ENCODE data around the gene RILP.
A peak's percentile ranks its signal among the peaks of the same experiment; 100 is the strongest.

The RILP gene

GRCh38 chr17:1629504-1630310, 20.0 kb downstream of the RILP start:
- DNase-seq (ENCODE audit: low read depth in 2 of 3, low spot score in 2 of 3), result peak; percentile 67 to 75 (median 72)

GRCh38 chr17:1628856-1629503, 20.7 kb downstream of the RILP start:
- DNase-seq (ENCODE audit: low read depth in 2 of 3, low spot score in 2 of 3), result peak; percentile 68 to 91 (median 85)

- peak in 2 of 3 experiments; percentile 61 to 67 for DNase-seq (ENCODE audit: low read depth in 2 of 3, low spot score in 2 of 3)
These were observed 21.4 kb downstream of the RILP start, which contains the start of gene SLC43A2 for GRCh38 chr17:1627982-1628855. SLC43A2 (minus strand) TSS chr17:1628834; CDS start chr17:1627874, 960 bp downstream.

- DNase-seq (ENCODE audit: low read depth in 2 of 3, low spot score in 2 of 3), result no peak
These were observed 22.3 kb downstream of the RILP start for GRCh38 chr17:1627182-1627981.

- DNase-seq (ENCODE audit: low read depth in 2 of 3, low spot score in 2 of 3), result no peak
These were observed 23.3 kb downstream of the RILP start for GRCh38 chr17:1626333-1626732.

DNA sequence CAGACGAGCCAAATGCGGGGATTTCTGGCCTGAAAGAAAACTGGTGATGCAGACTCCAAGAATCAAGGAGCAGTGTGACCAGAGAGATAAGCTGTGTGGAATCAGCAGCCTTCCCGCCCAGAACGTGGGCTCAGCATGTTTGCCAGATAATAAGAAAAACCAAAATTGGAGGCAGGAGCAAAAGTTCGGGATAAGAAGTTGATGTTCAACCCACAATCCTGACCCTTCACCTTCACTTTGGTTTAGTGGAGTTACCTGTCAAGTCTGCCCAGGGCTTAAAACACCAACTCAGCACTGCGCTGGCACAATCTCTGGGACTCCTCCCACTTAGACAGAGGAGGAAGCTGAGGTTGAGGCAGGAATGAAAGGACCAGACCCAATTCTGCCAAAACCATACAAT, 24.1 kb downstream of the RILP start:
- no peak for DNase-seq (ENCODE audit: low read depth in 2 of 3, low spot score in 2 of 3)

GRCh38 chr17:1625053-1625452, 24.6 kb downstream of the RILP start:
- no peak for DNase-seq (ENCODE audit: low read depth in 2 of 3, low spot score in 2 of 3)

GRCh38 chr17:1624650-1625049, 25.0 kb downstream of the RILP start:
- DNase-seq (ENCODE audit: low read depth in 2 of 3, low spot score in 2 of 3), result no peak

- no peak for DNase-seq (ENCODE audit: low read depth in 2 of 3, low spot score in 2 of 3)
These were observed 26.5 kb downstream of the RILP start for GRCh38 chr17:1623057-1623630.

DNA sequence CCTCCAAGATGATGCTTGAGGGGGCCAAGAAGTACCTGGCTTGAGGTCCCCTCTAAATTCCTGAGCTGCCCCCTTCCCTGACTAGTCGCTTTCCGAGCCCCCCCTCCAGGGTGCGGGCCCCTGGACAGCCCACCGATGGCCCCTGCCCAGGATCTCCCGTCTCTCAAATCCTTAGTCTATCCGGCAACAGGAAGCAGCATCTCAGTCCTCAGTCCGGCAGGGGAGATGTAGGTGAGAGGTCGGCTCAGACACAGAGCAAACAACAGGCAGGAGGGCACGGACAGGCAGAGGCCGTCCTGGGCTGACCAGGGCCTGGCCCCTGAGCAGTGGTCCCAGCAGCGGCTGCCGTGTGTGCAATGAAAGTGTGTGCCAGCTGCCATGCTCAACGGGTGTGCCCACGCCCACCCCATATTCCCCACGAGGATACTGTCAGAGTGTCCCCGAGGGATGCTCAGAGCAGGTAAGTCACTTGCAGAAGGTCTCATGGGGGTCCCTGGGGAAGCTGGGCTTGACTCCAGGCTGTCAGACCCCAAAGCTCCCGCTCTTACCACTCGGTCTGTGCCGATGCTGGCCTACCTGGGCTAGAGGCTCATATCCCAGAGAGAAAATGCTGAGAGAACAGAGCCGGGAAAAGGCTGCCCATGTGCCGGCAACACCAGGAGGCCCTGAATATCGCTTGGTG, 28.3 kb downstream of the RILP start:
- no peak for DNase-seq (ENCODE audit: low read depth in 2 of 3, low spot score in 2 of 3)

- no peak for DNase-seq (ENCODE audit: low read depth in 2 of 3, low spot score in 2 of 3)
These were observed 29.2 kb downstream of the RILP start for GRCh38 chr17:1620486-1620885.

- DNase-seq (ENCODE audit: low read depth in 2 of 3, low spot score in 2 of 3), result no peak
These were observed 32.0 kb downstream of the RILP start for GRCh38 chr17:1617620-1618174.

DNA sequence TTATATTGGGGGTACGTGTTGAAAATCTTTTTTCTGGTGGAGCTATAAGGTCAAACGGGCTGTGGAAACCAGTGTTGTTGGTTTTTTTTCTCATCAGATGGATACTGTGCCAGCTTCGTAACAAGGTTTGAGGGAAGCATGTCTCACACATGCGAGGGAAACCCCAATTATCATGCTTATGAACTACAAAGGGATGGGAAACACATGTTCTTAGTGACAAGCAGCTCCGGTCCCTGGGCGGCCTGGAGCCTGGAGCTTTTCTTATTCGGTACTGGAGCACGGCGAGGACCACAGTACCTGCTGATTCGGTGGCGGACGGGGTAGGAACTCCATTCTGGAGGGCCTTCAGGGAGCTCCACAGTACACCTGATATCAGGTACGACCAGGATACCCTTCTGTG, 33.6 kb downstream of the RILP start:
- DNase-seq (ENCODE audit: low read depth in 2 of 3, low spot score in 2 of 3), result no peak

DNA sequence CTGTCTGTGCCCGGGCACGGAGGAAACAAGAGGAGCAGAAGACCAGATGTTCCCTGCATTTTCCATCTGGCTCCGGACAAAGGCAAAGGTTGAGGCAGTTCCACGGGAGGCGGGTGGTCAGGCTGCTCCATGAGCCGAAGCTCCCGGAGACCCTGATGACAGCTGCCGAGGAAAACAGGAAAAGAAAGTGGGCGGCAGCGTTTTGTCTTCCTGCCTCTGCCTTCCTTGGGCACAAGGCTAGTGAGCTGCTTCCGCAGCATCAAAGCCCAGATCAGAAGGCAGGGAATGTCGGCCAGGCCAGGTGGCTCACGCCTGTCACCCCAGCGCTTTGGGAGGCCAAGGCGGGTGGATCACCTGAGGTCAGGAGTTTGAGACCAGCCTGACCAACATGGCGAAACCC, 37.3 kb downstream of the RILP start:
- DNase-seq (ENCODE audit: low read depth in 2 of 3, low spot score in 2 of 3), result no peak

- DNase-seq (ENCODE audit: low read depth in 2 of 3, low spot score in 2 of 3), result no peak
These were observed 38.0 kb downstream of the RILP start for GRCh38 chr17:1611715-1612114.

GRCh38 chr17:1608676-1609075, 41.0 kb downstream of the RILP start:
- no peak for DNase-seq (ENCODE audit: low read depth in 2 of 3, low spot score in 2 of 3)

DNA sequence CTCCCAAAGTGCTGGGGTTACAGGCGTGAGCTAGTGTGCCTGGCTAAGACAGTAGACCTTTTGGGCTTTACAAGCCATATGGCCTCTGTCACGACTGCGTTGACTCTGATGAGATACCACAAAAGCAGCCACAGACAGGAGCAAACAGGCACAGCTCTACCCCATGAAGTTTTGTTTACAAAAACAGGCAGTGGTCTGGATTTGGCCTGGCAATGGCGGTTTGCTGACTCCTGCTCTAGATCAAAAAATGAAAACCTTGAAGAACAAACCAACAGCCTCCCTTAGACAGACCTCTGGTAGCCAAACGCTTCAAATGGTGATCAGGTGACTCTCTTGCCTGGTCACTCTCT, 41.7 kb downstream of the RILP start:
- no peak for DNase-seq (ENCODE audit: low read depth in 2 of 3, low spot score in 2 of 3)

DNA sequence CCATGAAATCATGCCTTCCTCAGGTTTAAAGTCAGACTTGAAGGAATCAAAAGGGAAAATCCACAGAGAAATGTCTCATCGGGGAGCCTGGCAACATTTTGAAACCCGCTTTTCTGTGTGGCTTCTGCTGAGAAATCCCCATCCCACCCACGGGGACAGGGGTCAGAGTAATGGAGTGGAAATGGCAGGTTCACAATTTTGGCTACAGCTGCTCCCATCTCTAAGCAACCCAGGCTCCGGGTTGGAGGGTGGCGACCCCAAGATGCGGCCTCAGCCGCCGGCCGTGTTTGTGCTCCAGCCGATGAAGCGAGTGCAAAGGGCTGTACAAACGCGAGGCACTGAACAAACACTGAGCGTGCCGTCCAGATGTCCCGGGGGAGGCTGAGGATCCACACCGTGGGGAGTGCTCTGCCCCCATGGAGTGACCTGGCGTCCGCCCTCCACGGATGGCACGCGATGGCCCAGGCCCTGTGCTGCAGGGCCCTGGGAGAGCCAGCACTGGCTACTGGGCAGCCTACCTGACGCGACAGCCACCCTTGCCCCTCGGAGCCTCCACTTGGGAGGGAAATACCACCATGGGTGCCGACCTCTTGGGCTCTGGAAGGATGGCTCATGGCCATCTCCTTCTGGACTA, 43.2 kb downstream of the RILP start:
- DNase-seq (ENCODE audit: low read depth in 2 of 3, low spot score in 2 of 3), result no peak

- no peak for DNase-seq (ENCODE audit: low read depth in 2 of 3, low spot score in 2 of 3)
These were observed 43.9 kb downstream of the RILP start for GRCh38 chr17:1605681-1606351.

Measured in activated CD8-positive, alpha-beta memory T cell treated with anti-CD3 and anti-CD28 coated beads for 48 hours (primary cell).